Measurements from ENCODE around the gene DAPK2. TPM values are rescaled to one million over a fixed set of nuclear protein-coding genes. Genes with fewer than 3 reads are reported as not detected.

The DAPK2 gene
- total RNA-seq, 6 experiments from 2014 or later: 2.1 to 5.7 (median 5.1) TPM

GRCh38 chr15:64013179-64014062 lies 32.9 kb downstream of the DAPK2 start:
- peak; percentile 20 for DNase-seq
- Mint-ChIP-seq H3K4me3 (no peak overlapping the region; the same call in 1 of the 2 replicates), H3K36me3 (ENCODE audit: low read depth) (0 out of 2 replicates have a peak, but pooled peaks cover 4% of the 10 kb centered on the region), H3K4me1 (ENCODE audit: low read depth) (peaks cover 71% of the 10 kb centered on the region), H3K27ac (peak overlapping the region; percentile 58), H3K9me3 (no peaks in the 10 kb centered on the region), H3K27me3 (ENCODE audit: insufficient read depth) (no peaks in the 10 kb centered on the region)
- no peak for TF ChIP-seq CTCF (IDR thresholded peaks at IDR 0.05)

GRCh38 chr15:64011736-64012135 lies 34.5 kb downstream of the DAPK2 start:
- TF ChIP-seq CTCF (IDR thresholded peaks at IDR 0.05): no peak
- H3K4me3 Mint-ChIP-seq: no peak overlapping the region
- peak overlapping the region; percentile 22 for H3K27ac Mint-ChIP-seq
- no peak for DNase-seq
- no peaks in the 10 kb centered on the region for H3K27me3 Mint-ChIP-seq (ENCODE audit: insufficient read depth)
- no peaks in the 10 kb centered on the region for H3K9me3 Mint-ChIP-seq
- 0 out of 2 replicates have a peak, but pooled peaks cover 4% of the 10 kb centered on the region for H3K36me3 Mint-ChIP-seq (ENCODE audit: low read depth)
- H3K4me1 Mint-ChIP-seq (ENCODE audit: low read depth): peaks cover 54% of the 10 kb centered on the region

GRCh38 chr15:64010719-64011118 lies 35.6 kb downstream of the DAPK2 start:
- Mint-ChIP-seq H3K27me3 (ENCODE audit: insufficient read depth) (peaks cover 2% of the 10 kb centered on the region; the same call in 1 of the 2 replicates), H3K27ac (peak overlapping the region; percentile 14), H3K9me3 (no peaks in the 10 kb centered on the region), H3K4me1 (ENCODE audit: low read depth) (peaks cover 49% of the 10 kb centered on the region), H3K4me3 (no peak overlapping the region), H3K36me3 (ENCODE audit: low read depth) (0 out of 2 replicates have a peak, but pooled peaks cover 4% of the 10 kb centered on the region)
- DNase-seq: peak; percentile 67
- no peak for TF ChIP-seq CTCF (IDR thresholded peaks at IDR 0.05)

GRCh38 chr15:64009798-64010261 lies 36.5 kb downstream of the DAPK2 start:
- peak; percentile 28 for DNase-seq
- peaks cover 52% of the 10 kb centered on the region for H3K4me1 Mint-ChIP-seq (ENCODE audit: low read depth)
- peak overlapping the region; percentile 44 for H3K27ac Mint-ChIP-seq
- H3K9me3 Mint-ChIP-seq: no peaks in the 10 kb centered on the region
- TF ChIP-seq CTCF (IDR thresholded peaks at IDR 0.05): no peak
- 0 out of 2 replicates have a peak, but pooled peaks cover 2% of the 10 kb centered on the region for H3K36me3 Mint-ChIP-seq (ENCODE audit: low read depth)
- no peak overlapping the region for H3K4me3 Mint-ChIP-seq
- H3K27me3 Mint-ChIP-seq (ENCODE audit: insufficient read depth): peaks cover 5% of the 10 kb centered on the region; the same call in 1 of the 2 replicates

GRCh38 chr15:64009241-64009640 lies 37.0 kb downstream of the DAPK2 start:
- no peak for DNase-seq
- Mint-ChIP-seq H3K4me3 (no peak overlapping the region; the same call in 1 of the 2 replicates), H3K9me3 (no peaks in the 10 kb centered on the region), H3K27me3 (ENCODE audit: insufficient read depth) (peaks cover 5% of the 10 kb centered on the region; the same call in 1 of the 2 replicates), H3K36me3 (ENCODE audit: low read depth) (no peaks in the 10 kb centered on the region), H3K27ac (peak overlapping the region; percentile 44; the same call in 1 of the 2 replicates), H3K4me1 (ENCODE audit: low read depth) (peaks cover 56% of the 10 kb centered on the region)
- no peak for TF ChIP-seq CTCF (IDR thresholded peaks at IDR 0.05)

Data from HFFc6 (cell line).